HG02798 (cell line): ENCODE results near the gene PVALEF.
A peak's percentile ranks its signal among the peaks of the same experiment; 100 is the strongest.
"Not testable (repeated sequence)": the region's sequence is repeated elsewhere in the genome, so short reads cannot be mapped to it uniquely, and the experiment has no call there.

ENCODE experiments used
- ATAC-seq: cut with Tn5 transposase; IDR thresholded peaks from one replicate; pipeline ENCODE4 v1.9.1; 2021; ENCODE audit warnings: mild to moderate bottlenecking; ENCODE audit not compliant: unreplicated experiment, poor library complexity

The PVALEF gene

GRCh38 chr17:81207610-81208581 lies 42.6 kb downstream of the PVALEF start:
- ATAC-seq: no peak

- no peak for ATAC-seq
Measured at GRCh38 chr17:81208651-81209050, 43.3 kb downstream of the PVALEF start.

- ATAC-seq: no peak
Measured at GRCh38 chr17:81209141-81209540, 43.8 kb downstream of the PVALEF start.

GRCh38 chr17:81210466-81210865 lies 45.2 kb downstream of the PVALEF start:
- ATAC-seq: no peak

GRCh38 chr17:81210868-81211267 lies 45.6 kb downstream of the PVALEF start:
- no peak for ATAC-seq

- no peak for ATAC-seq
Measured at GRCh38 chr17:81212365-81212764, 47.1 kb downstream of the PVALEF start.

GRCh38 chr17:81213978-81214377 lies 48.7 kb downstream of the PVALEF start:
- ATAC-seq: no peak

- no peak for ATAC-seq
Measured at GRCh38 chr17:81217491-81217890, 52.2 kb downstream of the PVALEF start.

- no peak for ATAC-seq
Measured at GRCh38 chr17:81218459-81218858, 53.2 kb downstream of the PVALEF start.

GRCh38 chr17:81218991-81219390 lies 53.7 kb downstream of the PVALEF start:
- ATAC-seq: no peak

GRCh38 chr17:81219476-81220180 lies 54.3 kb downstream of the PVALEF start:
- ATAC-seq: no peak

GRCh38 chr17:81221371-81221841 lies 56.1 kb downstream of the PVALEF start:
- ATAC-seq: no peak

GRCh38 chr17:81221842-81222619 lies 56.7 kb downstream of the PVALEF start:
- no peak for ATAC-seq

- ATAC-seq: no peak
Measured at GRCh38 chr17:81222620-81222905, 57.3 kb downstream of the PVALEF start.

- peak; percentile 97 for ATAC-seq
Measured at GRCh38 chr17:81222906-81223761, 57.8 kb downstream of the PVALEF start, which contains the start of gene CEP131. TSS of gene CEP131 (minus strand) at chr17:81222965. CDS start at chr17:81220056, 2,909 bp downstream.

- ATAC-seq: no peak
Measured at GRCh38 chr17:81223762-81224130, 58.4 kb downstream of the PVALEF start.

- ATAC-seq: not testable (repeated sequence)
Measured at GRCh38 chr17:81227630-81228029, 62.3 kb downstream of the PVALEF start.

- peak; percentile 47 for ATAC-seq
Measured at GRCh38 chr17:81228420-81228819, 63.1 kb downstream of the PVALEF start.

GRCh38 chr17:81228834-81229665 lies 63.7 kb downstream of the PVALEF start:
- peak; percentile 13 for ATAC-seq
